GOT3 (cell line): ENCODE measurements around the gene TRIP10.
"Not testable (repeated sequence)": the region's sequence is repeated elsewhere in the genome, so short reads cannot be mapped to it uniquely, and the experiment has no call there.

ENCODE experiments used
- DNase-seq: peaks from one replicate; lab custom pipeline; 2025; ENCODE audit warnings: mixed read lengths; lab: John Stamatoyannopoulos, UW

TRIP10 gene

GRCh38 chr19:6768236-6768785 is 28.8 kb downstream of the TRIP10 start:
- DNase-seq = no peak

GRCh38 chr19:6769006-6769619 is 29.6 kb downstream of the TRIP10 start:
- no peak for DNase-seq

GRCh38 chr19:6771648-6772027 is 32.2 kb downstream of the TRIP10 start:
- not testable (repeated sequence) for DNase-seq

GRCh38 chr19:6772028-6772865 is 32.8 kb downstream of the TRIP10 start, which contains the start of gene VAV1:
Gene VAV1 (plus strand): TSS chr19:6772708. CDS start chr19:6772808, 100 bp downstream.
- no peak for DNase-seq

GRCh38 chr19:6772866-6773322 is 33.4 kb downstream of the TRIP10 start:
- no peak for DNase-seq

- DNase-seq = no peak
Observed at GRCh38 chr19:6773323-6773931, 33.9 kb downstream of the TRIP10 start.

GRCh38 chr19:6774821-6775707 is 35.6 kb downstream of the TRIP10 start:
- no peak for DNase-seq

GRCh38 chr19:6776045-6776444 is 36.6 kb downstream of the TRIP10 start:
- DNase-seq = not testable (repeated sequence)

- DNase-seq = no peak
Observed at GRCh38 chr19:6776999-6777398, 37.5 kb downstream of the TRIP10 start.

- DNase-seq = no peak
Observed at GRCh38 chr19:6777434-6777833, 38.0 kb downstream of the TRIP10 start.

- no peak for DNase-seq
Observed at GRCh38 chr19:6778386-6778785, 38.9 kb downstream of the TRIP10 start.

- DNase-seq = no peak
Observed at GRCh38 chr19:6779206-6779605, 39.7 kb downstream of the TRIP10 start.

GRCh38 chr19:6787393-6787792 is 47.9 kb downstream of the TRIP10 start:
- no peak for DNase-seq

- no peak for DNase-seq
Observed at GRCh38 chr19:6788896-6789295, 49.4 kb downstream of the TRIP10 start.

GRCh38 chr19:6790194-6791128 is 51.0 kb downstream of the TRIP10 start:
- DNase-seq = no peak

- no peak for DNase-seq
Observed at GRCh38 chr19:6791237-6791636, 51.8 kb downstream of the TRIP10 start.

GRCh38 chr19:6793411-6793810 is 53.9 kb downstream of the TRIP10 start:
- DNase-seq = no peak

GRCh38 chr19:6793973-6794372 is 54.5 kb downstream of the TRIP10 start:
- no peak for DNase-seq

- no peak for DNase-seq
Observed at GRCh38 chr19:6794686-6795431, 55.4 kb downstream of the TRIP10 start.

GRCh38 chr19:6796278-6796677 is 56.8 kb downstream of the TRIP10 start:
- no peak for DNase-seq
